Spleen (tissue), 7 donors: ENCODE results near the gene PACSIN3.

Experiments
- POLR2A ChIP-seq, 3 donors: fragments of 450-650 bp; IDR thresholded peaks; one replicate each; pipeline ENCODE4 v1.5.1; 2017; ENCODE audit warnings: antibody characterized with exemption in 3 of 3, mild to moderate bottlenecking in 1 of 3
- POLR2AphosphoS5 ChIP-seq, 3 donors: sonication (generic); formaldehyde crosslinking; IDR thresholded peaks; one replicate each; pipeline ENCODE4 v1.5.1; 2017; ENCODE audit warnings: antibody characterized with exemption in 3 of 3
- TF ChIP-seq, protein P1 (sequence below), 11 experiments: fragments of 200-600 bp in 7 of 11; fragments of 450-650 bp in 4 of 11; sonication (generic) in 4 of 11; IDR thresholded peaks in 8 of 11; conservative IDR thresholded peaks in 3 of 11; 1 replicate in 7 of 11; 2 replicates in 4 of 11; pipeline versions ENCODE4 v1.4.0 to v1.8.0; 2016 to 2021; ENCODE audit warnings: antibody characterized with exemption in 11 of 11, inconsistent platforms in 4 of 11, mild to moderate bottlenecking in 1 of 11
- donor health status: DM: no; HTN: no; CAD: no; lungs with moderate emphysema.
- donor health status: DM: no; HTN: no; CAD: no.
- donor health status: DM: no; HTN: no; CAD: no.

DNA sequence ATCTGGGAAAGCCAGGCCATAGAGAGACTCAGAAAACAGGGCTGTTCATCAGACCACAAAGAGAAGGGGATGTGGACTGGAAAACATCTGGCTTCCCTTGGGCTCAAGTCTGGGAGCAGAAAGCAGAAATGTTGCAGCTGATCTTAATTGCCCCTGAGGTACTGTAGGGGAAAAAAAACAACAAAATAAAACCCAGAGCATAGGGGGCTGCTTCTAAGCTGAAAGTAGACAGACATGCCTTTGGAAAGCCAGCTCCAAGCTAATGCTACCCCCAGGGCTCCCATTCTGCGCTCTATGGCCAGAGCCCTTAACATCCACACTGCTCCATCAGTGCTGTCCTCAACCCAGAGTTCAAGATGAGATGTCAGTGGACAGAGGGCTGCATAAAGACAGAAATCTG, 2.0 kb upstream of the PACSIN3 start:
- TF ChIP-seq POLR2AphosphoS5 (IDR thresholded peaks at IDR 0.05) (no peak), POLR2A (IDR thresholded peaks at IDR 0.05) (no peak)
- TF ChIP-seq, protein P1, sequence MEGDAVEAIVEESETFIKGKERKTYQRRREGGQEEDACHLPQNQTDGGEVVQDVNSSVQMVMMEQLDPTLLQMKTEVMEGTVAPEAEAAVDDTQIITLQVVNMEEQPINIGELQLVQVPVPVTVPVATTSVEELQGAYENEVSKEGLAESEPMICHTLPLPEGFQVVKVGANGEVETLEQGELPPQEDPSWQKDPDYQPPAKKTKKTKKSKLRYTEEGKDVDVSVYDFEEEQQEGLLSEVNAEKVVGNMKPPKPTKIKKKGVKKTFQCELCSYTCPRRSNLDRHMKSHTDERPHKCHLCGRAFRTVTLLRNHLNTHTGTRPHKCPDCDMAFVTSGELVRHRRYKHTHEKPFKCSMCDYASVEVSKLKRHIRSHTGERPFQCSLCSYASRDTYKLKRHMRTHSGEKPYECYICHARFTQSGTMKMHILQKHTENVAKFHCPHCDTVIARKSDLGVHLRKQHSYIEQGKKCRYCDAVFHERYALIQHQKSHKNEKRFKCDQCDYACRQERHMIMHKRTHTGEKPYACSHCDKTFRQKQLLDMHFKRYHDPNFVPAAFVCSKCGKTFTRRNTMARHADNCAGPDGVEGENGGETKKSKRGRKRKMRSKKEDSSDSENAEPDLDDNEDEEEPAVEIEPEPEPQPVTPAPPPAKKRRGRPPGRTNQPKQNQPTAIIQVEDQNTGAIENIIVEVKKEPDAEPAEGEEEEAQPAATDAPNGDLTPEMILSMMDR (IDR thresholded peaks at IDR 0.05 in 8 of 11, conservative IDR thresholded peaks at IDR 0.05 in 3 of 11), result no peak
